ENCODE data around the gene ETV6. TPM values are rescaled to one million over a fixed set of nuclear protein-coding genes. Genes with fewer than 3 reads are reported as not detected.

ETV6 gene
- total and polyA plus RNA-seq, 12 donors = 2.7 to 33.5 (median 15.2) TPM

DNA sequence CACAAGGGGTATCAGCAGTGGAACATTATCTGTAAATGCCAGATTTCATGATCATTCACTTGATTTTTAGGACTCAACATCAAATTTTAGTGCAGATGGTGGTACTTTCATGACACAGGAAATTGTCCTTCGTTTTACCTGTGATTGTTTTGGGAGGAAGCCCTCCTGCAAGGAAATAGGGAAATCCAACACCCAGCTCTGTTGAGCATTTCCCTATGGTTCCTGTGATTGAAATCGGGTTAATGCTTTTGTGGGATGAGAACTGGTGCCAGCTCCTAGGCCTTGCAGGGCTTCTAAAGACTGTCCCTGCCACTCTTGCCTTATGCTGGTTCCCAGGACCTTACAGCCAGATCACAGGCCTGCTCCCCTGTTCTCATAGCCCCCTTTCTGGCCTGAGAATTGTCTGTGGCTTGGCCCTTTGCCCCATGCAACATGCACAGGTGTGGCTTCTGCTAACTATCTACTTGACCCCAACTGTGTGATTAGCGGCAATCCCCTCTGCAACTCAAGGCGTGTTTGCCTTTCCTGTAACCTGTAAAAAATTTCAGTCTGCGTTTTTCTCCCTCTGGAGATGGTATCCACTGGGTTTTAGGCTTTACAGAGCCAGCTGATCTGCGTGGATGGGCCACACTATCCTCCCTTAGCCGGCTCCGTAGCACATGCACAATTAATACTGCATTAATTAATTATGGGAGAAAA is 112.5 kb downstream of the ETV6 start:
- Histone ChIP-seq H3K36me3 (peaks cover 0 to 16% (median 0%) of the 10 kb centered on the region in 9 donors), H3K4me1 (peaks cover 18 to 95% (median 86%) of the 10 kb centered on the region in 9 donors), H3K27me3 (no peaks in the 10 kb centered on the region), H3K27ac (peak overlapping the region in 4 of 10 donors; percentile 30 to 94 (median 88)), H3K9me3 (no peaks in the 10 kb centered on the region), H3K4me3 (no peak overlapping the region)
- 73 to 80% methylated on average over 8 of the region's 8 CpGs for WGBS, 2 donors
- TF ChIP-seq, protein P1, sequence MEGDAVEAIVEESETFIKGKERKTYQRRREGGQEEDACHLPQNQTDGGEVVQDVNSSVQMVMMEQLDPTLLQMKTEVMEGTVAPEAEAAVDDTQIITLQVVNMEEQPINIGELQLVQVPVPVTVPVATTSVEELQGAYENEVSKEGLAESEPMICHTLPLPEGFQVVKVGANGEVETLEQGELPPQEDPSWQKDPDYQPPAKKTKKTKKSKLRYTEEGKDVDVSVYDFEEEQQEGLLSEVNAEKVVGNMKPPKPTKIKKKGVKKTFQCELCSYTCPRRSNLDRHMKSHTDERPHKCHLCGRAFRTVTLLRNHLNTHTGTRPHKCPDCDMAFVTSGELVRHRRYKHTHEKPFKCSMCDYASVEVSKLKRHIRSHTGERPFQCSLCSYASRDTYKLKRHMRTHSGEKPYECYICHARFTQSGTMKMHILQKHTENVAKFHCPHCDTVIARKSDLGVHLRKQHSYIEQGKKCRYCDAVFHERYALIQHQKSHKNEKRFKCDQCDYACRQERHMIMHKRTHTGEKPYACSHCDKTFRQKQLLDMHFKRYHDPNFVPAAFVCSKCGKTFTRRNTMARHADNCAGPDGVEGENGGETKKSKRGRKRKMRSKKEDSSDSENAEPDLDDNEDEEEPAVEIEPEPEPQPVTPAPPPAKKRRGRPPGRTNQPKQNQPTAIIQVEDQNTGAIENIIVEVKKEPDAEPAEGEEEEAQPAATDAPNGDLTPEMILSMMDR (IDR thresholded peaks at IDR 0.05) = no peak
- DNase-seq (no peak), ATAC-seq (no peak)
- intact Hi-C loops (cut with DNase I) = loop anchor here in 2 of 10 donors (5.0 to 10.0 kb wide), 2 partner anchors 107 to 110 kb away; no protein-coding TSS in a partner anchor

DNA sequence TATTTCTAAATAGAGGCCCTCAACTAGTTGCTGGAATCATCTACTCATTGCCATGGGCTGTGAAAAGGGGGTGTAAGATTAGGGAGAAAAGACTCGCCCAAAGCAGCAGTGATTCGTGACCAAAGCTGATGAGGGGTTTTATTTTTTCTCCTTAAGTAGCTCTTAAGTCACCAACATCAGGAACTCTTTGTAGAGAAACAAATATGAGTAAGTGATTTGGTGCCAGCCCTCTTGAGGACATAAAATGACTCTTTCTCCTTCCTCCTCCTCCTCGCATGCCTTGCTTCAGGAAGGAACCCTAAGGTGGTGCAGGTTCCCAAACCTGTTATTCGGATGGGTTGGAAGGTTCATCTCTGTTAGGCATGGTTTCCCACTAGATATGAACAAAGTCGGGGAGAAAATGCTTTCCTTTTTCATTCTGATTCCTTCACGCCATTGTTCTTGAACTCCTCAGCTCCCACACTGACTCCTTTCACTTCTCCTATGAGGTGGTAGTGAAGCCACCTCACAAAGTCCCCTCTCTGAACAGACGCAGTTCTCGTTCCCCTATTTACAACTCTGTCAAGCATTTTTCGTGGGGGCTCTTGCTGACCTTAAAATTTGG is 113.4 kb downstream of the ETV6 start:
- Histone ChIP-seq H3K4me3 (no peak overlapping the region), H3K27ac (peak overlapping the region in 5 of 10 donors; percentile 30 to 94 (median 82))
- WGBS, 2 donors = 88 to 90% methylated on average over 9 of the region's 9 CpGs

DNA sequence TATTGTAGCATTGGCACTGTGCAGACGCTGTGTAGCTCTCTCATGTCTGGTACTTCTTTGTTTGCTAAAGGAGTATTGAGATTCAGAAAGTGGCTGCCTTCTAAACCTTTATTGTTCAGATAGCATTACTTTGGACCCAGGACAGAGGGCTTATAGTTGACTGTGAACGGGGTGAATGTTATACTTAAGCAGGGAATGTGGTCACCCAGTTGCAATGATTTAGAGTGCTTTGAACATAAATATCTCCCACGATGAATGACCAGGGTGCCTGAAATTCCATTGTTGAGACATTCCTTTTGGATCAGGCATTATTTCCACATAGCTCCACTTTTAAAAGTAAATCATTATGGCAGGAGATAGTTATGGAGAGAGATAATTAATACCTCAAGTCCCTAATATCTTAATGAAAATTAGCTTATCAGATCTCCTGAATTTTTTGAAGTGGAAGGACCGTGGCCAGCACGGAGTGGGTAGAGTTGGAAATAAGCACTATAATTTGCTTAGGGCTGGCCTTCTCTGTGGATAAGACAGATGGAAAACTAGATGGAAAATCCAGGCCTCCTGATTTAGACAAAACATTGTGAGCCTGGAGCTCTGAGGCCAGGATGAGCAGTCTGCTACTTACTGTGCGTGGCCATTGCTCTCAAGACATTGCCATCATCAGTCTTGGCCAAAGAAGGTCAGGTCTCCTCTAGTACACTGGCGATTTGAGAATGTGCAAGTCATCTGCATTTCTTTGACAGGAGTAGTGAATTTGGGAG is 114.5 kb downstream of the ETV6 start:
- TF ChIP-seq, protein P1 (IDR thresholded peaks at IDR 0.05) = no peak
- intact Hi-C loops (cut with DNase I) = loop anchor here in 2 of 10 donors (5.0 to 10.0 kb wide), 2 partner anchors 109 to 112 kb away; no protein-coding TSS in a partner anchor
- no peak for ATAC-seq
- H3K27ac ChIP-seq = peak overlapping the region in 6 of 10 donors; percentile 18 to 94 (median 83)
- peaks cover 8 to 95% (median 68%) of the 10 kb centered on the region in 9 donors for H3K4me1 ChIP-seq
- WGBS, 2 donors = 70 to 71% methylated on average over 7 of the region's 7 CpGs
- DNase-seq = no peak
- H3K36me3 ChIP-seq = peaks cover 0 to 8% (median 0%) of the 10 kb centered on the region in 9 donors
- no peaks in the 10 kb centered on the region for H3K9me3 ChIP-seq
- H3K4me3 ChIP-seq = no peak overlapping the region
- no peaks in the 10 kb centered on the region for H3K27me3 ChIP-seq

More for the DNA sequence above, 113.4 kb downstream of the ETV6 start:
- Histone ChIP-seq H3K36me3 (peaks cover 0 to 8% (median 0%) of the 10 kb centered on the region in 9 donors), H3K27me3 (no peaks in the 10 kb centered on the region), H3K9me3 (no peaks in the 10 kb centered on the region), H3K4me1 (peaks cover 14 to 95% (median 79%) of the 10 kb centered on the region in 9 donors)
- DNase-seq (no peak), ATAC-seq (no peak)
- intact Hi-C loops (cut with DNase I) = loop anchor here in 2 of 10 donors (5.0 to 10.0 kb wide), 2 partner anchors 108 to 111 kb away; no protein-coding TSS in a partner anchor
- TF ChIP-seq, protein P1 (IDR thresholded peaks at IDR 0.05) = no peak

DNA sequence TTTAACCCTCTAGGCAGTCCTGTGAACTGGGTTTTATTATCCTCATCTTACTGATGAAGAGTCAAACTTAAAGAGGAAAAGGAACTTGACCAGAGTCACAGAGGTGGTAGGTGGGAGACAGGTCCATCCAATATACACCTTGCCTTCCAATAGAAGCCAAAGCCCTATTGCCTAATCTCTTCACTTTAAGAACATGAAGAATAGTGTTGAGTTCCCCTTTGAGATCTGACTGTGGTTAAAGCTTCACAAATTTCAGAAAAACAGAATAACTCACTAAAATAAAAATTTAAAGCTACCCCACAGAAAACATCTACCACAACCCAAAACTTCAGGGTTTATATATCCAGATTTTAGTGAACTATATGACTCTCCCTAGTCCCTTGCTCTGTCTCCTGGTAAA is 115.4 kb downstream of the ETV6 start:
- DNase-seq (no peak), ATAC-seq (no peak)
- Histone ChIP-seq H3K4me1 (peaks cover 8 to 95% (median 59%) of the 10 kb centered on the region in 9 donors), H3K4me3 (peak overlapping the region in 1 of 10 donors; percentile 19), H3K27me3 (no peaks in the 10 kb centered on the region), H3K9me3 (no peaks in the 10 kb centered on the region), H3K36me3 (peaks cover 0 to 5% (median 0%) of the 10 kb centered on the region in 9 donors), H3K27ac (peak overlapping the region in 6 of 10 donors; percentile 71 to 94 (median 85))
- intact Hi-C loops (cut with DNase I) = loop anchor here in 4 of 10 donors (5.0 to 10.0 kb wide), 3 partner anchors 97 to 113 kb away; no protein-coding TSS in a partner anchor
- TF ChIP-seq, protein P1 (IDR thresholded peaks at IDR 0.05) = no peak
